Hypothalamus (tissue), 51 donors: ENCODE measurements around the gene HTT.
"Not testable (repeated sequence)": the region's sequence is repeated elsewhere in the genome, so short reads cannot be mapped to it uniquely, and the experiment has no call there.

Source experiments
- DNase-seq, 51 donors: peaks; one replicate each; lab custom pipeline; 2025; lab: John Stamatoyannopoulos, UW

HTT gene

DNA sequence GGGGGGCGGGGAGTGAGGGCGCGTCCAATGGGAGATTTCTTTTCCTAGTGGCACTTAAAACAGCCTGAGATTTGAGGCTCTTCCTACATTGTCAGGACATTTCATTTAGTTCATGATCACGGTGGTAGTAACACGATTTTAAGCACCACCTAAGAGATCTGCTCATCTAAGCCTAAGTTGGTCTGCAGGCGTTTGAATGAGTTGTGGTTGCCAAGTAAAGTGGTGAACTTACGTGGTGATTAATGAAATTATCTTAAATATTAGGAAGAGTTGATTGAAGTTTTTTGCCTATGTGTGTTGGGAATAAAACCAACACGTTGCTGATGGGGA, 1.1 kb downstream of the HTT start:
- DNase-seq, result no peak

DNA sequence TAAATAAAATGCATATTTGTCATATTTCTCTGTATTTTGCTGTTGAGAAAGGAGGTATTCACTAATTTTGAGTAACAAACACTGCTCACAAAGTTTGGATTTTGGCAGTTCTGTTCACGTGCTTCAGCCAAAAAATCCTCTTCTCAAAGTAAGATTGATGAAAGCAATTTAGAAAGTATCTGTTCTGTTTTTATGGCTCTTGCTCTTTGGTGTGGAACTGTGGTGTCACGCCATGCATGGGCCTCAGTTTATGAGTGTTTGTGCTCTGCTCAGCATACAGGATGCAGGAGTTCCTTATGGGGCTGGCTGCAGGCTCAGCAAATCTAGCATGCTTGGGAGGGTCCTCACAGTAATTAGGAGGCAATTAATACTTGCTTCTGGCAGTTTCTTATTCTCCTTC, 3.3 kb downstream of the HTT start:
- DNase-seq, result no peak

DNA sequence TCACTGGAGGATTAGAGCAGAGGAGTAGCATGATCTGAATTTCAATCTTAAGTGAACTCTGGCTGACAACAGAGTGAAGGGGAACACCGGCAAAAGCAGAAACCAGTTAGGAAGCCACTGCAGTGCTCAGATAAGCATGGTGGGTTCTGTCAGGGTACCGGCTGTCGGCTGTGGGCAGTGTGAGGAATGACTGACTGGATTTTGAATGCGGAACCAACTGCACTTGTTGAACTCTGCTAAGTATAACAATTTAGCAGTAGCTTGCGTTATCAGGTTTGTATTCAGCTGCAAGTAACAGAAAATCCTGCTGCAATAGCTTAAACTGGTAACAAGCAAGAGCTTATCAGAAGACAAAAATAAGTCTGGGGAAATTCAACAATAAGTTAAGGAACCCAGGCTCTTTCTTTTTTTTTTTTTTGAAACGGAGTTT, 5.2 kb downstream of the HTT start:
- DNase-seq, result no peak

DNA sequence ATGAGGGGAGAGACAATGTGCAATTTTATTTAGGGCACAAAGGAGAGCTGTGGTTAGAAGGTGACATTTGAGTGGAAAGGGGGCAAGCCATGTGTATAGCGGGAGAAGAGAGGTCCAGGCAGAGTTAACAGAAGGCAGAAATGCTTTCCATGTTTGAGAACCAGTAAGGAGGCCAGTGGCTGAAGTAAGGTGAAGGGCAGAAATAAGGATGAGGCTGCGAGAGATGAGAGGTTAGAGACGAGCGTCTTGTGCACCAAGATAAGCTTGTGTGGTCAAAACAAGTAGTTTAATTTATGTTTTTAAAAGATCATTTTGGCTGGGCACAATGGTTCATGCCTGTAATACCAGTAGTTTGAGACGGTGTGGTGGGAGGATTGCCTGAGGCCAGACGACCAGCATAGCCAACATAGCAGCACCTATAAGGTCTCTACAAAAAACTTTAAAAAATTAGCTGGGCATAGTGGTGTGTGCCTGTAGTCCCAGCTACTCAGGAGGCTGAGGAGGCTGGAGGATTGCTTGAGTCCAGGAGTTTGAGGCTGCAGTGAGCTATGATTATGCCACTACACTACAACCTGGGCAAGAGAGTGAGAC, 8.5 kb downstream of the HTT start:
- DNase-seq, result no peak

DNA sequence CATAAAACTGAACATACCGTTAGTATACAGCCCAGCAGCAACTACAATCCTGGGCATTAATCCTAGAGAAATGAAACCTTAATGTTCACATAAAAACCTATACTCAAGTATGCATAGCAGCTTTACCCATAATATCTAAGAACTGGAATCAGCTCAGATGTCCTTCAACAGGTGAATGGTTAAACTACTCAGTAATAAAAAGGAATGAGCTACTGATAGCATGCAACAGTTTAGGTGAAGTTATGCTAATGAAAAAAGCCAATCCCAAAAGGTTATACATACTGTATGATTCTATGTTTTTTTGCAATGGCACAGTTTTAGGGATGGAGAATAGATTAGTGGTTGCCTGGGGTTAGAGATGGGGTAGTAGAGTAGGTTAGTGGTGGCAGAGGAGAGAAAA, 9.3 kb downstream of the HTT start:
- DNase-seq, result no peak

DNA sequence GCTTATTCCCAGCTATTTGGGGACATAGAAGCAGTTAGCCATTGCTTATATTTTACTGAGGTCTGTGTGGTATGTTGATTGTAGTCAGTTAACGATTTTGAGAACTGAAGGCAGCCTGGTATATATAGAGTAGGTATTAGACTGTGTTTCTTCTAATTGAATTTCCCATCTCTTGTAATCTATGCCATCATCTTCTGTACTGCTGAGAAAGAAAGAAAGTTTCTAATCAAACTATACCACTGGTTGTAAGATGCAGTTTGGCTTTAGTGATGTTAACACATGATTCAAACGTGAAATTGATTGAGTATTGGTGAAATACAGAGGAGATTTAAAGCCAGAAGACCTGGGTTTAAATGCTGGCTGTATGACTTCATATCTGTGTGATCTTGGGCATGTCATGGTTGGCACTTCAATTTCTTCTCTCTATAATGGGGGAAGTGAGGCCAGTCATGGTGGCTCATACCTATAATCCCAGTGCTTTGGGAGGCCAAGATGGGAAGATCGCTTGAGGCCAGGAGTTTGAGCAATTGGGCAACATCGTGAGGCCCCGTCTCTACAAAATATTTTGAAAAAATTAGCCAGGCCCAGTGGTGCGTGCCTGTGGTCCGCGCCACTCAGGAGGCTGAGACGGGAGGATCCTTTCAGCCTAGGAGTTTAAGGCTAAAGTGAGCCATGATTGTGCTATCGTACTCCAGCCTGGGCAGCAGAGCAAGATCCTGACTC, 11.6 kb downstream of the HTT start:
- no peak for DNase-seq

DNA sequence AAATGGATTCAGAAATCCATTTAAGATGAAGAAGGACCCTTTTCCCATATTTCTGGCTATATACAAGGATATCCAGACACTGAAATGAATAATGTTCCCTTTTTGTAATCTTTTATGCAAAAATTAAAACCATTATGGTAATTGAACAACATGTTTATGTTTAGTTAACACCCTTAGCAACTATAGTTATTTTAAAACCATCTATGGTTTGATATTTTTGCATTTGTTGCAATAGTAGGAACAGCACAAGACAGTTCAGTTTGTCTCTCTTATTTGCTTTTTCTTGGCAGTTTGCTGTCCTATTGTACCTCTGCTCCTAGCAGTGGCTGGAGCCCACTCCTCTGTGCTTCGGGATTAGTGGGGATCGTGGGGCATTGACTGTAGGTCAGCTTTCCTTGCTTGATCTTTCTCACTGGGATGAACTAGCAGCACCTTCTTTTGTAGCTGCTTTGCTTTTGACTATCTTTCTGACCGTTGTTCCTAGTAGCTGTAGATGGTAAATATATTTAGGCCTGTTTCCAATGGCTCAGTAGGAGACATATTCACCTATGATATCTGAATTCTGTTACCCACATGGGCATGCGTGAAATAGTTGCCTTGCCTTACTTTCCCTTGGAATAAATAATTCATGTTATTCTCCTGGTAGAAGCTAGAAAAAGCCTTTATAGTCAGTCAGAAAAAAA, 12.8 kb downstream of the HTT start:
- DNase-seq, result no peak

DNA sequence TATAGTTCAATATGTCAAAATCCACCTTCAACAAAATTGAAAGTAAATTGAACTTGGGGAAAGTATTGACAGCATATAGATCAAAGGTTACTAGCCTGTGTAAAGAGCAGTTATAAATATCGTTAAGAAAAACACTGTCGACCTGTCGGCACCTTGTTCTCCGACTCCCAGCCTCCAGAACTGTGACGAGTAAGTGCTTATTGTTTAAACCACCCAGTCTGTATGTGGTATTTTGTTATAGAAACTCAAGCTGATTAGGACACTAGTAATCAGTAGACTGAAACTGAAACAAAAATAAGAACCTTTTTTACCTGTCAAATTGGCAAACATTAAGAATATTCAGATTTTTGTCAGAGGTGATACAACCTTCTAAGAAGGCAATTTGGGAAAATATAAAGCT, 17.0 kb downstream of the HTT start:
- no peak for DNase-seq

DNA sequence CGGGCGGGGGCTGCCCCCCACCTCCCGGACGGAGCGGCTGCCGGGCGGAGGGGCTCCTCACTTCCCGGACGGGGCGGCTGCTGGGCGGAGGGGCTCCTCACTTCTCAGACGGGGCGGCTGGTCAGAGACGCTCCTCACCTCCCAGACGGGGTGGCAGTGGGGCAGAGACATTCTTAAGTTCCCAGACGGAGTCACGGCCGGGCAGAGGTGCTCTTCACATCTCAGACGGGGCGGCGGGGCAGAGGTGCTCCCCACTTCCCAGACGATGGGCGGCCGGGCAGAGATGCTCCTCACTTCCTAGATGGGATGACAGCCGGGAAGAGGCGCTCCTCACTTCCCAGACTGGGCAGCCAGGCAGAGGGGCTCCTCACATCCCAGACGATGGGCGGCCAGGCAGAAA, 20.2 kb downstream of the HTT start:
- not testable (repeated sequence) for DNase-seq

DNA sequence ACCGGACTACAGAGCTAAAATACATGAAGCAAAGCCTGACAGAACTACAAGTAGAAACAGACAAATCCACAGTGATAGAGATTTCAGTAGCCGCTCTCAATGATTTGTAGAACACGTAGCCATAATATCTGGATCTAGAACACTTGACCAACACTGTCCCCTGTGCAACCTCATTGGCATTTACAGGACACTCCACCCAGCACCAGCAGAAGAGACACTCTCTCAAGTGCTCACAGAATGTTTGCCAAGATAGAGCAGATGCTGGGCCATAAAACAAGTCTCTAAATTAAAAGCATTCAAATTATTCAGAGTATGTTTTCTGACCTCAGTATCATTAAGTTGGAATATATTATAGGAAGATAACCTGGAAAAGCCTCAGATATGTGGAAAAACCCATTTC, 21.7 kb downstream of the HTT start:
- no peak for DNase-seq

DNA sequence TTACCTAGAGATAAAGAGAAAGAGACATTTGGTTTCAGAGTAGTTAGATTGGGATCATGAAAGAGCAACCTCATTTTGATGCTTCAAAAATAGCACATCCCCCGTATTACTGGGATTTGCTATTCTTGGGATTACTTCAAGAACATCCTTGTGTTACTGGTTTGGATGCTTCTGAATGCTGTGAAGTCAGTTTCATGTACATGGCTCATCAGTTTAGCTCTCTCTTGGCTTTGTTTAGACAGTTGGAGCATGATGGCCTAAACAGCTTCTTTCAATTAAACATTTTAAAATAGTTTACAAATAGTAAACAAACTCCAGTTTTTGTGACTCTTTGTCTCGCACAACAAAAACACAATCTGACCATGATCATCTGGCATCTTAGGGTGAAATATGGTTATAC, 23.9 kb downstream of the HTT start:
- DNase-seq, result no peak

DNA sequence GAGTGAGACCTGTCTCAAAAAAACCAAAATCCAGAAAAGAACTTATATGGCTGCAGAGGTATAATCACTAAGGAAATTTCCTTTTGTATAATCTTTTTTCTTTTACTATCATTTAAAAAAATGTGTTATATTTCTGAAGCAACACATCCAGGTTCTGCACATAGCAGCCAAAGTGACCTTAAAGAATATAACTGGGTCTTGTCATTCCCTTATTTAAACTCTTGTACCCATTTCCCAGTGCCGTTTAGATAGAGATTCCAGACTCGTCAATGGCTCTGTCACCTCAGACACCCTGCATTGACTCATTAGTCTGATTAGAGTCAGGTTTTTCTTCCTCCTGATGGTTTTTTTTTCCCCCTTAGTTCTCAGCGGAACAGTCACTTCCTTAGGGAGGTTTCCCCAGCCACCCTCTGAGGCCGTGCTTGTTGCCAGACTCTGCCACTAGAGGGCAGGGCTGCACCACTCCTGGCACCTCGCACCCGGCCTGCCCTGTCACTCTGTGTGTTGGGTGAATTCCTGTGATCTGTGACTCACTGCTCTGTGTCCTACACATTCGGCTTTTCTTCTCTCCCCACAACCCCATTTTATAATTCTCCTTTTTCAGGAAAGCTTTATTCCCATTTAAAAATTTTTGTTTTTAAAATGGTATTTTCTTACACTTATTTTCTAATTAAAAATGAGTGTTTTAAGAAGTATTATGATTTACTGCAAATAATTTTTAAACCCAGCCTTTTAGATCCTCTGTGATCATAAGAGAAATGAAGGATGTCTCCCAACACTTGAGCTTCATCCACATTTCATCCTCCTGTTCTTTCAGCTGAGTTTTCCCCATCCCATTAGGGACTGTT, 32.1 kb downstream of the HTT start:
- DNase-seq, result peak; percentile 3 to 93 (median 68)

DNA sequence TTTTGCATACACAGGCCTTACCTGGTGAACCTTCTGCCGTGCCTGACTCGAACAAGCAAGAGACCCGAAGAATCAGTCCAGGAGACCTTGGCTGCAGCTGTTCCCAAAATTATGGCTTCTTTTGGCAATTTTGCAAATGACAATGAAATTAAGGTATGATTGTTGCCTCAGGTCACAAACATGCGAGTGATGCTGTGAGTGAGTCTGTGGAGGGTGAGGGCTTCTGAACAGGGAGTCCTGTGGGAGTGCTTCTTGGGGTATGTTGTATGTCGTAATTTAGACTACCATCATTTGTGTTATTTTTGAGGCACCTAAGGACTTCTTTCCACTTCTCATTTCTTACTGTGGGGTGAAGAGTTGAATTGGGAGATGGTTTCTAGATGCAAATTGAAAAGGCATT, 32.8 kb downstream of the HTT start:
- DNase-seq, result no peak

DNA sequence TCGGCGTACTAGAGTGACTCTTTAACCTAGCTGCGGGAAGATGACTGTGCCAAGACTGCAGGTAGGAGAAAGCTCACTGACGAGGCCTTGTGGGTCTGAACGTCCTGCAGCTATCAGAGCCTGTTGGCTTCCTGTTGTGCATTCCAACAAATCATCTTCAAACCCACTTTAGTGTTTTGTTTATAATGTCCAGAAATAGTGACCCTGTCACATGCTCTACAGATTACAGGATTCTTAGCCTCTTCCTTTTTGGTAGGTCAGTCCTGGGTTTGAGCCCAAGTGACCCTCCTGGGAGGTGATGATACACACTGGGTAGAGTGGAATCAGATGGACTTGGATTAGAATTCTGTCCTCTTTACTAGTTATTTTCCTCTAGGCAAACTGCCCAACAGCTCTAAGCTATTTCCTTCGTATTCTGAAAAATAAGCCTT, 33.2 kb downstream of the HTT start:
- no peak for DNase-seq

DNA sequence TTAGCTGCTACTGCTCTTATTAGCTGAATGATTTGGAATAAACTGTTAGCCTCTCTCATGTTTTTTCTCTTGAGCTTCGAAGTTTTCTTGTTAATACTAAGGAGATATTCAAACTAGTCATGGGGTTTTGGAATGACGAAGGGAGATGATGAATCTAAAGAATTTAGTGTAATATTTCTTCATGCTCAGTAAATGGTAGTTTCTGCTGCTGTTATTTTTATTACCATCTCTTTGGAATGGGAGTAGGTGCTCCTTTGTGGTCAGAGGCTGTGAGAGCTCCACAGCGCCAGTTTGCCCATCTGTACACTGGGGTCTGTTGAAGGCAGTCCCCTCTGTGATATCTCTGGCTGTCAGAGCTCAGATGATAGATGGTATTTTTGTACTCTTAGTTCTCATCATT, 33.7 kb downstream of the HTT start:
- DNase-seq, result no peak

DNA sequence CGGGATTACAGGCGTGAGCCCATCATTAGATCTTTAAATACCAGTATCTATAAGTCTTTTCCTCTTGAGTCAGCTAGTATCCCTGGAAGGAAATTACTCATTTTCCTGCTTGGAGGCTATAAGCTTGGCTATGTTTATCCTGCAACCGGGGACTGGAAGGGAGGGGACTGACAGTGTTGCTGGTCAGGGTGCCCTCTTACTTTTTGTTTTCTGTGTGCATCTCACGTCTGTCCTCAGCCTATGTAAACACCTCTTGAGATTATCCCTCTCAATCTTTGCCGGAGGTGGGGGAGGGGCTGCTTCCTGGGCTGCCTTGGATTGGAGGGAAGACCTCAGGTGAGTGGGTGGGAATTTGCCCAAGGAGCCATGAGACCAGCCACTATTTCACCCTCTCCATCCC, 37.0 kb downstream of the HTT start:
- DNase-seq, result no peak

DNA sequence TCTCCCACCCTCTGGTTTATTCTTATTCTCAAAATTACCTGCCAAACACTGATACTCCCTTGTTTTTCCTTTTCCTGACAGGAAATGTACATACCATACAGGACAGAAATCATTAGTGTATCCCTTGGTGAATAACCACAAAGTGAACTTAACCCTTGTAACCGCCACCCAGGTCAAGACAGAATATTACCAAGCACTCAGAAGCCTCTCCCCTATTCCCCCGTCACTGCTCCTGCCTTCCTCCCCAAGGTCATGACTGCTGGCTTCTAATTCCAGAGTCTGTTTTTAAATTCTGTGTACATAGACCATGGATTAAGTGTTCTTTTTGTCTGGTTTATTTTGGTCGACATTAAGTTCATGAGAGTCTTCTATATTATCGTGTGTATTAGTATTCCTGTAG, 37.7 kb downstream of the HTT start:
- DNase-seq, result no peak

DNA sequence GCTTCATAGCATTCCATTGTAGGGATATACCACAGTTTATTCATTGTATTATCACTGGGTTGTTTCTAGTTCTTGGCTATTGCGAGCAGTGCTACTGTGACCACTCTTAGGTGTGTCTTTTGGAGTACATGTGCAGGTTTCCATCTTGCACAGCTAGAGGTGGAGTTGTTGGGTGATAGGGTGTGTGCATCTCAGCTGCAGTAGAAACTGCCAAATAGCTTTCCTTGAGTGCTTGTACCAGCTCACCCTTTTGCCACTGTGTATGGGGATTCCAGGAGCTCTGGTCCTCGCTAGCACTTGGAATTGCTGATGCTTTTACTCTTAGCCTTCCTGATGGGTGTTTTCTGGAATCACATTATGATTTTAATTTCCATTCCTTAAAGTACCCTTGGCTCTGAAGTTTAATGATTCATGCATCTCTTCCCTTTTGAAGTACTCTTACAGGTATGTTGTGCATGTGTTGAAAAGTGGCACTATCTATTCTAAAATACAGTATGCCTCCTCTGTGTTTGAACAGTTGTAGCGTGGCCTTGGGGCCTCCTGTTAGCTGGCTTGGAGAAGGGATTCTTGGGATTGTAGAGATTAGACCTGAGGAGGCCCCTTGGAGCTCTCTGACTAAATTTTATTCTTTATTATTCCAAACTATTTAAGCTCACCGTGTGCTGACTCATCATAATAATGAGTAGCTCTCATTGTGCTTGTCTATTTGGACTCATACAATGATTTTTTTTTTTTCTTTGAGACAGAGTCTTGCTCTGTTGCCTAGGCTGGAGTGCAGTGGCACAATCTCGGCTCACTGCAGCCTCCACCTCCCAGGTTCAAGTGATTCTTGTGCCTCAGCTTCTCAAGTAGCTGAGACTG, 38.4 kb downstream of the HTT start:
- no peak for DNase-seq

DNA sequence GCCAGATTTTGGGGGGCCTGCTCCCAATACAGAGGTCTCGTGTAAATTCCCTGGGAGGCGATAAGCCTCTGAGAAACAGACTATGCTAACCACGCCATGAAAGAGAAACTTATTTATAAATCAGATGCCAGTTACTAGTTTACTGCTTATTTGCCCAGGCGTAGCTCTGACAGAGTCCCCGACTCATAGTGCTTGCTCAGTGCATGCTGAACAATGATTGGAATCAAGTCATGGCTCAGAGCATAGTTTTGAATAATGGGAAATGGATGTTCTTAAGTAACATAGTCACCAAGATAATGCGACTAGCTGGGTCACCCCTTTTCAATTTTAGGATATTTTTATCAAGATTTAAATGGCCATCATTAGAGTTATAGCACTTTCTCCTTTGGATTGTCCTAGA, 39.9 kb downstream of the HTT start:
- DNase-seq, result no peak

DNA sequence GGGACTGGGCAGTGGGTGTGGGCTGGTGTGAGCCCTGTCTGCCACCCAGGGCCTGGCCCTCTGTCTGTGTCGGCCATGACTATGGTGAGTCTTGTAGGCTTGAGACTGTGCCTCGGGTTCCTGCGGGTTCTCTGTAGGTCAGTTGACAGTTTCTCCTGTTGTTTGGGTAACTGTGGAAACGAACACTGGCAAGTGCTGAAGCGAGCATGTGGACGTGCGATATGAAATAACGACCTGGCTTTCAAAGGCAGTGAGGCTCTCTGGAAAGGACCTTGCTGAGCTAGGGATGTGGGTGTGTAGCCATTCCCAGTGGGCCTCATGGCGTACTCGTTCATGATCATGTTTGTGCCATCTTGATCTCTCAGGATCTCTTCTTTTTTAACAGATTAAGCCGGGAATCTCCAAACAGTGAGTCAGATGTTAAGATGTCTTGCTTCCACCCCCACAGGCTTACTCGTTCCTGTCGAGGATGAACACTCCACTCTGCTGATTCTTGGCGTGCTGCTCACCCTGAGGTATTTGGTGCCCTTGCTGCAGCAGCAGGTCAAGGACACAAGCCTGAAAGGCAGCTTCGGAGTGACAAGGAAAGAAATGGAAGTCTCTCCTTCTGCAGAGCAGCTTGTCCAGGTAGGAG, 41.3 kb downstream of the HTT start:
- DNase-seq, result peak in 1 of 51 donors; percentile 41
